ENCODE results near the gene JADE2.

Gene JADE2

GRCh38 chr5:134564396-134564795 lies 38.9 kb downstream of the JADE2 start:
- no peaks in the 10 kb centered on the region for H3K9me2 ChIP-seq (ENCODE audit: low read depth, low read length)
- peaks cover 98% of the 10 kb centered on the region for H3K36me3 ChIP-seq (ENCODE audit: insufficient read depth, low read length)
- no peaks in the 10 kb centered on the region for H3K4me1 ChIP-seq (ENCODE audit: insufficient read depth, low read length, severe bottlenecking)
- no peaks in the 10 kb centered on the region for H4K20me1 ChIP-seq (ENCODE audit: insufficient read depth, low read length)
- H3K79me2 ChIP-seq (ENCODE audit: insufficient read depth, low read length): no peaks in the 10 kb centered on the region
- no peak overlapping the region for H3K27ac ChIP-seq (ENCODE audit: low read depth, low read length, poor library complexity, severe bottlenecking)
- no peaks in the 10 kb centered on the region for H3F3A ChIP-seq (ENCODE audit: insufficient read depth, low read length)
- H2AFZ ChIP-seq (ENCODE audit: low read length): no peak overlapping the region
- H3K4me2 ChIP-seq (ENCODE audit: low read length): no peak overlapping the region
- H3K4me3 ChIP-seq (ENCODE audit: low read depth, low read length, poor library complexity, severe bottlenecking): no peak overlapping the region
- no peaks in the 10 kb centered on the region for H3K27me3 ChIP-seq (ENCODE audit: insufficient read depth, low read length)
- H3K9ac ChIP-seq (ENCODE audit: low read length): no peak overlapping the region
- no peaks in the 10 kb centered on the region for H3K9me3 ChIP-seq (ENCODE audit: low read length)
- TF ChIP-seq, protein P1, sequence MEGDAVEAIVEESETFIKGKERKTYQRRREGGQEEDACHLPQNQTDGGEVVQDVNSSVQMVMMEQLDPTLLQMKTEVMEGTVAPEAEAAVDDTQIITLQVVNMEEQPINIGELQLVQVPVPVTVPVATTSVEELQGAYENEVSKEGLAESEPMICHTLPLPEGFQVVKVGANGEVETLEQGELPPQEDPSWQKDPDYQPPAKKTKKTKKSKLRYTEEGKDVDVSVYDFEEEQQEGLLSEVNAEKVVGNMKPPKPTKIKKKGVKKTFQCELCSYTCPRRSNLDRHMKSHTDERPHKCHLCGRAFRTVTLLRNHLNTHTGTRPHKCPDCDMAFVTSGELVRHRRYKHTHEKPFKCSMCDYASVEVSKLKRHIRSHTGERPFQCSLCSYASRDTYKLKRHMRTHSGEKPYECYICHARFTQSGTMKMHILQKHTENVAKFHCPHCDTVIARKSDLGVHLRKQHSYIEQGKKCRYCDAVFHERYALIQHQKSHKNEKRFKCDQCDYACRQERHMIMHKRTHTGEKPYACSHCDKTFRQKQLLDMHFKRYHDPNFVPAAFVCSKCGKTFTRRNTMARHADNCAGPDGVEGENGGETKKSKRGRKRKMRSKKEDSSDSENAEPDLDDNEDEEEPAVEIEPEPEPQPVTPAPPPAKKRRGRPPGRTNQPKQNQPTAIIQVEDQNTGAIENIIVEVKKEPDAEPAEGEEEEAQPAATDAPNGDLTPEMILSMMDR (IDR thresholded peaks at IDR 0.05; ENCODE audit: low read length): no peak
- TF ChIP-seq EZH2 (IDR thresholded peaks at IDR 0.05; ENCODE audit: borderline replicate concordance, low read length): no peak

DNA sequence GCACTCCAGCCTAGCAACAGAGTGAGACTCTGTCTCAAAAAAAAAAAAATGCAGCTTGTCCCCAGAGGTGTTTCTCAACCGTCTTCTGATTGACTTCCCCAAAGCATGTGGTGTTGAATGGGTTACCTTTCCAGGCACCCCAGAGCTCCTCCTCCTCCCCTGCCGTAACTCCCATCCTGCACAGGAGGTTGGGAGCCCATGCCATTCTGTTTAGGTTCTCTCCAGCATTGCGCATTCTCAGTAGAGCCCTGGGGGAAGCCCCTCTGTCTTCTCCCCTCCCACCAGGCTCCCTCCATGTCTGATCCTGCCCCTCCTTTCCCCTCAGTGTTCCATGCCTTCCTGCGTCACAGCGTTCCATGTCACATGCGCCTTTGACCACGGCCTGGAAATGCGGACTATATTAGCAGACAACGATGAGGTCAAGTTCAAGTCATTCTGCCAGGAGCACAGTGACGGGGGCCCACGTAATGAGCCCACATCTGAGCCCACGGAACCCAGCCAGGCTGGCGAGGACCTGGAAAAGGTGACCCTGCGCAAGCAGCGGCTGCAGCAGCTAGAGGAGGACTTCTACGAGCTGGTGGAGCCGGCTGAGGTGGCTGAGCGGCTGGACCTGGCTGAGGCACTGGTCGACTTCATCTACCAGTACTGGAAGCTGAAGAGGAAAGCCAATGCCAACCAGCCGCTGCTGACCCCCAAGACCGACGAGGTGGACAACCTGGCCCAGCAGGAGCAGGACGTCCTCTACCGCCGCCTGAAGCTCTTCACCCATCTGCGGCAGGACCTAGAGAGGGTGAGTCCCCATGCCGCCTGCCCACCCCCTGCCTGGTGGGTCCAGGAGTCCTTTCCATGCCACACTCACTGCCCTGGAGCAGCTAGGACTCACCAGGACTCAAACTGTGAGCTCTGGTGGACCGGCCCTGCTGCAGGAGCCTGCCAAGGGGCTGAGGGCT lies 40.6 kb downstream of the JADE2 start:
- Histone ChIP-seq H3K4me3 (ENCODE audit: low read depth, low read length, poor library complexity, severe bottlenecking) (no peak overlapping the region), H3K9me2 (ENCODE audit: low read depth, low read length) (no peaks in the 10 kb centered on the region), H3K4me1 (ENCODE audit: insufficient read depth, low read length, severe bottlenecking) (no peaks in the 10 kb centered on the region), H3K27me3 (ENCODE audit: insufficient read depth, low read length) (no peaks in the 10 kb centered on the region), H2AFZ (ENCODE audit: low read length) (no peak overlapping the region), H3K79me2 (ENCODE audit: insufficient read depth, low read length) (no peaks in the 10 kb centered on the region), H4K20me1 (ENCODE audit: insufficient read depth, low read length) (no peaks in the 10 kb centered on the region), H3K9ac (ENCODE audit: low read length) (no peak overlapping the region), H3F3A (ENCODE audit: insufficient read depth, low read length) (no peaks in the 10 kb centered on the region), H3K27ac (ENCODE audit: low read depth, low read length, poor library complexity, severe bottlenecking) (no peak overlapping the region), H3K36me3 (ENCODE audit: insufficient read depth, low read length) (peaks cover 91% of the 10 kb centered on the region), H3K9me3 (ENCODE audit: low read length) (no peaks in the 10 kb centered on the region), H3K4me2 (ENCODE audit: low read length) (no peak overlapping the region)
- TF ChIP-seq, protein P1 (IDR thresholded peaks at IDR 0.05; ENCODE audit: low read length): no peak
- no peak for TF ChIP-seq EZH2 (IDR thresholded peaks at IDR 0.05; ENCODE audit: borderline replicate concordance, low read length)

DNA sequence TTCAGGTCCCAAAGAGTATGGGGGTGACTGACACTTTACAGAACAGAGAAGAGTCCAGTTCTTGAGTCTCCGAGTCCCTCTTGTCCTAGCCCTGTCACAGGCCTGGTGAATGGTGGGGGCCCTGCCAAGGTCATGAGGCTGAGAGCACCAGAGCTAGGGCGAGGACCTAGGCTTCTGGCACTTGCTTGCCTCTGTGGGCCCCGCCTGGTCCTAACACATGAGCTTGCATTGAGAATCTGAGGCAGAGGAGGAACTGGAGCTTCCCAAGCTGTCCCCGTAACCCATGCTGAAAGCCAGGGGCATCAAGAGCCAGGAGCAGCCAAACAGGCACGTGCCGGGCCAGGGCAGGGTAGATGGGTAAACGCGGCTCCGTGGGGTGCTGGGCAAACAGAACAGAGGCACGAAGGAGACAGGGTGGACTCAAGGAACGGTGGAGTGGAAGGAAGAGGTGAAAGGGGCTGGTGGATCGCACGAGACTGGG lies 41.3 kb downstream of the JADE2 start:
- no peak overlapping the region for H3K27ac ChIP-seq (ENCODE audit: low read depth, low read length, poor library complexity, severe bottlenecking)
- no peak overlapping the region for H3K9ac ChIP-seq (ENCODE audit: low read length)
- H3K4me1 ChIP-seq (ENCODE audit: insufficient read depth, low read length, severe bottlenecking): no peaks in the 10 kb centered on the region
- H3F3A ChIP-seq (ENCODE audit: insufficient read depth, low read length): no peaks in the 10 kb centered on the region
- H3K9me2 ChIP-seq (ENCODE audit: low read depth, low read length): no peaks in the 10 kb centered on the region
- no peaks in the 10 kb centered on the region for H3K27me3 ChIP-seq (ENCODE audit: insufficient read depth, low read length)
- H3K4me2 ChIP-seq (ENCODE audit: low read length): no peak overlapping the region
- H3K79me2 ChIP-seq (ENCODE audit: insufficient read depth, low read length): no peaks in the 10 kb centered on the region
- H3K9me3 ChIP-seq (ENCODE audit: low read length): no peaks in the 10 kb centered on the region
- TF ChIP-seq, protein P1 (IDR thresholded peaks at IDR 0.05; ENCODE audit: low read length): no peak
- no peak for TF ChIP-seq EZH2 (IDR thresholded peaks at IDR 0.05; ENCODE audit: borderline replicate concordance, low read length)
- no peak overlapping the region for H3K4me3 ChIP-seq (ENCODE audit: low read depth, low read length, poor library complexity, severe bottlenecking)
- peaks cover 87% of the 10 kb centered on the region for H3K36me3 ChIP-seq (ENCODE audit: insufficient read depth, low read length)
- no peak overlapping the region for H2AFZ ChIP-seq (ENCODE audit: low read length)
- H4K20me1 ChIP-seq (ENCODE audit: insufficient read depth, low read length): no peaks in the 10 kb centered on the region

Data from OCI-LY1 (cell line).